GM19397 (cell line): ENCODE measurements around the gene RPS6KA2.

Source experiments
- ATAC-seq: cut with Tn5 transposase; IDR thresholded peaks from one replicate; pipeline ENCODE4 v1.9.1; 2021; ENCODE audit warnings: mild to moderate bottlenecking, moderate library complexity; ENCODE audit not compliant: unreplicated experiment

RPS6KA2 gene

DNA sequence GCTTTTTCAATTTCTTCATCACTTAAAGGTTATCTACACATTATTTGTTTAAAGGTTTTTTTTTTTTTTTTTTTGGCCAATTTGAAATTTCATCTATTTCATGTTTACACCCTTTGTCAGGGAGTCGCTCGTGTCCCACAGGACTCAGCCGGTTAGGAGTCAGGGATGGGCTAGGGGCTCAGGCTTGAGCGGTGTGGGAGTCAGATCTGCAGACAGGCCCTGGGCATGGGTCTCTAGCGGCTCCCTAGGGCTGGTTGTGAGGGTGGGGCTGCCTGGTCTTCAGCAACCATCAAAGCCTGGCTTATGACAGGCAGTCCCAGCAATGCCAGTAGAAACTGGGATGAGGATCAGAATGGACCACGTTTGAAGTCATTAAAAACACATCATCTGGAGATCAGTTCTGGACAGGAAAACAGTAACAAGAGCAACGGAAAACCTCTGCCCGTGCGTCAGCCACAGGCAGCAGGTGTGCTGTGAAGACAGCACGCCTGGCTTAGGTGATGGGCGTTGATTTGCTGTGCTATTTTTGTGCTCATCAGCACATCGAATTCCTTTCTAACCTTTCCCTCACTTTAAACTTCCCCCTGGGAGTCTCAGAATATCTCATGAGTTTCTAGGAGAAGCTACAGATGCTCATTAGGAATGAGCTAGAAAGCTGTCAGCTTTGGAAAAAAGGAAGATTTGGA lies 153.0 kb downstream of the RPS6KA2 start:
- no peak for ATAC-seq

DNA sequence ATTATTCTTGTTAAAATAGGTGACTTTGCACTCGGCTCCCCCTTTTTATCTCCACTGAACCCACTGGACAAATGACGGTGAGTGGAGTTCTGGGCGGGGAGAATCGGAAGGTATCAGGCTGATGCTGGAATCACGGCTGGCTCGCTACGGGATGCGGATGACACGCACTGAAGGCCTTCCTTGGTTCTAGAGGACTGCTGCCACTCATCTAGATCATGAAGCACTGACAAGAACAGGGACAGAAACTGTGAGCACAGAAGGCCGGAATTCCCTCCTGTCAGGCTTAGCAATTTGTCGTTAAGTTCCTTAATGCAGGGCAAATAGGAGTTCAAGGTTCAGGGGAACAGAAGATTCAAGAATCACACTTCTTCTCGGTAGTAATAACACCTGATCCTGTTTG lies 154.4 kb downstream of the RPS6KA2 start:
- ATAC-seq: no peak

GRCh38 chr6:166471797-166472260 lies 155.2 kb downstream of the RPS6KA2 start:
- no peak for ATAC-seq

DNA sequence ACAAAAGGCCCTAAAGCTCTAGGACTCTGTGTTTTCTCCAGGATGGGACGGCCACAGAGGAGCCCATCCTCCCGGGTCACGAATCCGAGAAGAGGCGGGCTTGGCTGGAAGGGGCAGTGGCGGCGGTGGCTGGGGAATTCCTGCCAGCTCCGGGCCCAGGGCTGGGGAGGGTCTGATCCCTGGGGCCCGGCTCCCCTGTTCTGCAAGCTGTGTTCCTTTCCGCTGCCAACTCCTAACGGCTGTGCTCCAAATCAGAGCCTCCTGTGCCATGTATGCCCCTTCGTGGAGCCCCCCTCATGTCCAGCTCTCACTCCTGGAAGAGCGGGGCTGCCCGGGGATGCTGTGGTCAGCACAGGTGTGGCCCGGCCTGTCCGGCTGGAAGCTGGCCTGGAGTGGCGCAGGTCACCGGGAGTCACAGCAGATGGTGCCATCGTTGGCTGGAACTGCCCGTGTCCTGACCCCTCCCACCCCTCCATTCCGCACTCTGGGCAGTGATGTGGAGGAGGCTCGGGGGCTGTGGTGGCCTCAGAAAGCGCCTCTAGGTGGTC lies 156.1 kb downstream of the RPS6KA2 start:
- ATAC-seq: no peak

DNA sequence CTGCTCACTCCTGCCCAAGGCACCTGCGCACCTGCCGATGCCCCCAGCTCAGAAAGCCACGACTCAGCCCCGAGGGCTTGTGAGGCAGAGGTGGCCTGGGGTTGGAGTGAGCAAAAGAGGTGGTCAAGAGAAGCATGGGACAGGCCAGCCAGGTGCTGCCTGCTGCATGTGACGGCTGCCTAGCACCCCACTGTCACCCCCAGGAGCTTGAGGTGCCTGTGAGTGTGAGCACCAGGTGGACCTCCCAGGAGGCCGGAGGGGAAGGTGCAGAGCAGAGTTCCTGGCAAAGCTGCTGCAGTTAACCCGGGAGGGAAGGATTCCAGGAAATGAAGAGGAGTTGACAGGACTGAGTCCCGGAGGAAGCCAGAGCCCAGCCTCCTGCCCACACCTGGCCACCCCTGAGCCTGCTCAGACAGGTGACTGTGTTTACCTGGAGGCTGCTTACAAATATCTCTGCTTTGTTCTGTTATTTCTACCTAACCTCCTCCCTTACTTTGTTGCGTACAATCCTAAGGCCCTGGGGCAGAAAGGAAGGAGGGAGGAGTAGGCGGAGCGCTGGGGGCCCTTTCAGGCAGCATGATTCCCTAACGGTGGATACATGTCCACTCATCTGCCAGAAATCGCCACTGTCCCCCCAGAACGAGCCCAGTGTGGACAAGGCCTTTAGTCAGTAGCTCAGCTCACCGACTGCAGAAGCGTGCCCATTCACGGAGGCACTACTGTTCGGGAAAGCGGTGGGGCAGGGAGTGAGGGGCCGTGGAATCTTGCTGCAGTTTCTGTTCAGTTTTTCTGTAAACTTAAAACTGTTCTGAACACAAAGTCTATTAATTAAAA lies 156.8 kb downstream of the RPS6KA2 start:
- ATAC-seq: no peak

GRCh38 chr6:166469426-166469961 lies 157.6 kb downstream of the RPS6KA2 start:
- ATAC-seq: no peak

DNA sequence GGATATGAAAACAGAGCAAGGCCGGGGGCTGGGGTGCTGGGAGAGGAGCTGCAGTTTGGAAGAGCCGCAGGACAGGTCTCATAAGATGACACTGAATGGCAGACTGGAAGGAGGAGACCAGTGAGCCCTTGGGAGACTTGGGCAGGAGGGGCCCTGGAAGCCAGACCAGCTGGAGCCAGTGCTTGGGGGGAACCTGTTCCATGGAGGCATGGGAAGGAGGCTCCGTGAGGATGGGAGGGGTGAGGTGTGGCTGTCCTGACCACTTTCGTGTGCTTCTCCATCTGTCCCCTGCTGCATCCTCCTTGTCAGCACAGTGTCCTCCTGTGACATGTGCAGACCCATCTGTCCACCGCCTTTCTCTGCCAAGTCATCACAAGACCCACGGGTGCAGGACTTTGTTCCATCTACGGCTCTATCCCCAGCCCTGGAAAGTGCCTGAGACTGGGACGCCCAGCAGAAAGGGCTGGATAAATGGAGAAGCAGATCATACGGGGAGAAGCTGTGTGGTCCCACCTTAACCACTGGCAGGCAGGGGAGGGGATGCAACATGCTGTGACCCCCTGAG lies 159.5 kb downstream of the RPS6KA2 start:
- no peak for ATAC-seq

DNA sequence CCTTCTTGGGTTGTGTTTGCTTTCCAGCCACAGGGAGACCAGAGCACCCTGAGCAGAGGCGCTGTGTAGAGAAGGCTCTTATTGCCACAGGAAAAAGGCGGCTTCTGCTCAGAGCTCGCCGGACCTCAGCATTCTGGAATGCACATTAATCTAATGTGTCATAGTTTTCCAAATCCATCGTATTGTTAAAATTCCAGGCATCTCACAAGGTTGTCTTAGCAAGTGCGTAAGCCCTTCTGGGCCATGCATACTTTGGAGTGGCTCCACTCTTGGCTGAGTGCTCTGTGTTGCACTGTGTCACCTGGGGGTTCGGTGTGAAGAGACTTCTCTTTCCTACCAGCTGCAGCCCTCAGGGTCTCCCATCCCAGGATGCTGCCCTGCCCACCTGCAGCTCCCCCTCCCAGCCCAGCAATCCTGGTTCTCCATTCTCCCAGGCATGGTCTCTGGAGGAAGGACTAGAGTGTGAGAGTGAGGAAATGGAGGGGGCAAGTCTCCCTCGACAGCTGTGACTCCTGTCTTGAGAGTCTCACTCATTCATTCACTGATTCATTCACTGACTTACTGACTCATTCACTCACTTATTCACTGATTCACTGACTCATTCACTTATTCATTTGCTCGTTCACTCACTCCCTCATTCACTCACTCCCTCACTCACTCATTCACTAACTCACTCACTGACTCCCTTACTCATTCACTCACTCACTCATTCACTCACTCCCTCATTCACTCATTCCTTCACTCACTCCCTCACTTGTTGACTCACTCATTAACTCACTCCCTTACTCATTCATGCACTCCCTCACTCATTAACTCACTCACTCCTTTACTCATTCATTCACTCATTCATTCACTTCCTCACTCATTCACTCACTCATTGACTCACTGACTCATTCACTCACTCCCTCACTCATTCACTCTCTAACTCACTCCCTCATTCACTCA lies 160.6 kb downstream of the RPS6KA2 start:
- no peak for ATAC-seq

DNA sequence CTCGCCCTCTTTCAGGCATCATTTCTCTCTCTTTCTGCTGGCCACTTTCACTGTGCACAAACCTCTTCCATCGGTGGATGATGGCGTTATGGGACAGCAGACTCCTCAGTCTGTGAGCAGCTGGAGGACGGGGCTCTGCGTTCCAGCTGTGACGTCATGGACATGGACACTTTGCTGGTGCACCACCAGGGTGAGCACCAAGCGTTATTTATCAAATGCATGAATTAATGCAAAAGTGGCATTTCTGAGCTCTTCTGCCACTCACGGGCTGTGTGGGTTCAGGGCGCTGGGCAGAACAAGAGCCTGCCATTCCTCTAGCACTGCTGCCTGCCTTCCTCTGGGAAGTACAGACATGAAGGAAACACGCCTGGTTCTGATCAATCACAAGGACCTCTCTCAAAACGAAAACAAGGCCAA lies 161.4 kb downstream of the RPS6KA2 start:
- ATAC-seq: no peak

DNA sequence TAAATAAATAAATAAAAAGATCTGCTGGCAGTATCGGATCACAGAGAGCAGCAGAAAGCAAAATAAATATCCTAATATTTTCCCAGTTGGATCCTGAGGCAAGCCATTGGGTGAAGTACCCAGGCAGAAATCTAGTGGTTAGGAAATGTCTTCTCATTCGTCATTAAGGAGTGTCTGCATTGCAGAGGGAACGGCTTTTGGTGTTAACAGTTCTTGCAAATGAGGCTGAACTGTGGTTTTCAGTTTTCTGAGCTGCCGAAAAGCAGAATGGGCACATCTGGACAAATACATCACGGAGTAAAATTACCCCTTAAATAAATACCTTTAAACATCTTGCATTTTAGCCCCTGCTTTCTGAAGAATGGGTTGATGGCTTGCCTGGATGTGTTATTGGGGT lies 162.1 kb downstream of the RPS6KA2 start:
- ATAC-seq: no peak

DNA sequence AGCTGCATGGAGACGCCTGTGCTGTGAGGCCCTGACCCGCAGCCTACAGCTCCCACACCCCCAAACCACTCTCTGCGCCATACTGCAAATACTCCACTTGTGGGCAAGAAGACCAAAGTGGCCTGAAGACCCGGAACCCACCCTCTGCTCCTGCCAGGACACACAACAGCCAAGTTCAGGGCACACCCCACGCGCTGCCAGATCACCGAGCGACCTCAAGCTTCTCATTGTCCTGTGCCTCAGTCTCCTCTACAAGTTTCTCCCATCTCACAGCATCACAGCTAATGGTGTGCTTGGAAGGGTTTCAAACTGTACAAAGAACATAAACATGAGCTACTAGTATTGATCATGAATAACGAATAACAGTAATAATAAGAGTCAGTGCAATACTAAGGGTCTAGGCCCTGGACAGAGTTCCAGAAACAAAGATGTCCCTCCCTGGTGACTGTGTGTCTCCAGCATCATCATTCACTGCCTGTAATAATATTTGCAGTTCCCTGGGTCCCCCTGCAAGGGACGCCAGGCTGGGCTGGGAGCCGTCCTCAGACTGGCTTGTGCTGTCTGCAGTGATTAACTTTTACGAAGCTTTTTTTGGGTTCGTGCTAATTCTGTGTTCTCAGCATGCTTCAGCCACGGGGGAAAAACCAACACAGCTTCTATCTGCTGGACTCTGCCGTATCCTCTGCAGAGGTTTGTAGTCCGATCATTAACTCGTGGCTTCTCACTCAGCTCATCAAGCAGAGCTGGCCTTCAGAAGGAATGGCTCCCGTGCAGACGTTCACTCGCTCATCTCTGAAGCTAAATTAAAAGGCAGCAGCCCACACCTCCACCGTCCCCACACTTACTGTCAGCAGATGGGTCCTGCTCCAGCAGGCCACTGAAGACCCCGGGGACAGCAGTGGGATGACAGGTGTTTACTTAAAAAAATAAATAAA lies 162.7 kb downstream of the RPS6KA2 start:
- no peak for ATAC-seq

GRCh38 chr6:166463359-166464067 lies 163.5 kb downstream of the RPS6KA2 start:
- ATAC-seq: no peak

GRCh38 chr6:166462461-166463135 lies 164.5 kb downstream of the RPS6KA2 start:
- ATAC-seq: no peak

GRCh38 chr6:166461821-166462460 lies 165.1 kb downstream of the RPS6KA2 start:
- ATAC-seq: no peak

DNA sequence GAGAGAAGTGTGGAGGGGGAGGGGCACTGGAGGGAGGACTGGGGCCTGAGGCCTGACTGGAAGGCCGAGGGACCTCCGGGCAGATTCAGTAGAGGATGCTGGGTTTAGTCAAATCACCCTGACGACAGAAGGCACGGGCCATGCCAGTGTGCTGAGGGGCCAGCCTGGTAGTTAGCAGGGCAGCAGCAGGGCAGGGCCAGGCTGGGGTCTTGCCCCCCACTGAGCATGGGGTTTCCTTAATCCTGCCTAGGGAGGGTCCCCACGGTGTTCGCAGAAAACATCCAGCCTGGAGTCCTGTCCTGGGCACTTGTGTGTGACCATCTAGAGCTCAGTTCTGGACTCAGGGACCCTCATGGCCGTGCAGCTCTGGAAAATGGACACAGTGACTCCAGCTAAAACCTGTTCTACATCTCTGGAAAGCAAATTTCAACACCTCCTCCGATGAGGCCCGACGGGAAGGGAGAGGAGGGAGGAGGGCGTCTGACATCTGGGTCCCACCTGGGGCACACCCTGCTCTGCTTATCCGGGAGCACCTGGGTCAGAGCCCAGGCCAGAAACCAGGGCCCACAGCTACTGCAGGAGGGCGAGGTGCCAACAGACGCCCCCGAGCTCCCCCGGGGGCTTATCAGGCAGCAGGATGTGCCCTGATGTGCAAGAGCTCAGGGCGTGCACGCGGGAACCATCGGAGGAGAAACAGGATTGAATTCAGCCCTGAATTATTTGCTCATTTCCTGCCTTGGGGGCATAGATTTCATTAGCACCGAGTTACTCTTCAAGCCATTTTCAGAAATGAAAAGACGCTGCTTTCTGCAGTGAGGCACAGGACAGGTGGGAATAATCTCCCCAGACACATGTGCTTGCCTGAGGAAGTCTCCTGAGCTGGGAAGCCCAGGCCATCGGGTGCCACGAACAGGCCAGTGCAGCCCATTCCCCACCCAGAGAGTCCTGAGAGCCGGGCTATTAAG lies 166.3 kb downstream of the RPS6KA2 start:
- no peak for ATAC-seq

DNA sequence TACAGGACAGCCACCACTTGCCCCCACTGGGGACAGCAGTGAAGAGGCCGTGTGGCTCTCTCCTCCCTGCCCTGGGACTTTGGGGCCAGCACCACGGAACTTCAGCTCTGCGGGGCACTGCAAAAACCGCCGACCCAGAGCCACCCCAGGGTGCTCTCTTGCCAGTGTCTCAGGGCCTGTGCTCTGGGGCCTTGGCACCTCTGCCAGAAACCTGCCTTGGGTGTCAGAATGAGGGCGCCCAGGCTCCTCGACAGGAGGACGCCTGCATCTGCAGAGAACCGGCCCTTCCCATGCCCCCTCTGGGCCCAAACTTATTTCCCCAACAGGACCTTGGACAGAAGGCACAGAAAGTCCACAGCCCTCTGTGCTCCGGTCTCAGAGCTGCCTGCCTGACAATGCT lies 167.1 kb downstream of the RPS6KA2 start:
- no peak for ATAC-seq
